Esophagus squamous epithelium (tissue), 4 donors: ENCODE results near the gene RBM33.

ENCODE experiments used
- CTCF ChIP-seq, 6 experiments: fragments of 450-650 bp in 4 of 6; fragments of 200-600 bp in 2 of 6; sonication (generic) in 2 of 6; IDR thresholded peaks; one replicate each; pipeline ENCODE4 v1.5.1; 2016 to 2019; ENCODE audit warnings: antibody characterized with exemption in 6 of 6, mild to moderate bottlenecking in 4 of 6, moderate library complexity in 4 of 6
- POLR2A ChIP-seq, 4 donors: fragments of 450-650 bp; IDR thresholded peaks; one replicate each; pipeline ENCODE4 v1.6.1; 2017; ENCODE audit warnings: antibody characterized with exemption in 4 of 4, mild to moderate bottlenecking in 4 of 4, moderate library complexity in 3 of 4

GRCh38 chr7:155800741-155801267 lies 156.3 kb downstream of the RBM33 start:
- TF ChIP-seq CTCF (IDR thresholded peaks at IDR 0.05) (no peak), POLR2A (IDR thresholded peaks at IDR 0.05) (no peak)
